HG02840 (cell line): Measurements from ENCODE around the gene TMEM94.
A peak's percentile ranks its signal among the peaks of the same experiment; 100 is the strongest.
"Not testable (repeated sequence)": the region's sequence is repeated elsewhere in the genome, so short reads cannot be mapped to it uniquely, and the experiment has no call there.

Experiments
- ATAC-seq: cut with Tn5 transposase; IDR thresholded peaks from one replicate; pipeline ENCODE4 v1.9.1; 2021; ENCODE audit warnings: mild to moderate bottlenecking, moderate library complexity, moderate number of reproducible peaks; ENCODE audit not compliant: unreplicated experiment, low FRiP score

Gene TMEM94

GRCh38 chr17:75506888-75507287 lies 50.5 kb downstream of the TMEM94 start:
- ATAC-seq: no peak

DNA sequence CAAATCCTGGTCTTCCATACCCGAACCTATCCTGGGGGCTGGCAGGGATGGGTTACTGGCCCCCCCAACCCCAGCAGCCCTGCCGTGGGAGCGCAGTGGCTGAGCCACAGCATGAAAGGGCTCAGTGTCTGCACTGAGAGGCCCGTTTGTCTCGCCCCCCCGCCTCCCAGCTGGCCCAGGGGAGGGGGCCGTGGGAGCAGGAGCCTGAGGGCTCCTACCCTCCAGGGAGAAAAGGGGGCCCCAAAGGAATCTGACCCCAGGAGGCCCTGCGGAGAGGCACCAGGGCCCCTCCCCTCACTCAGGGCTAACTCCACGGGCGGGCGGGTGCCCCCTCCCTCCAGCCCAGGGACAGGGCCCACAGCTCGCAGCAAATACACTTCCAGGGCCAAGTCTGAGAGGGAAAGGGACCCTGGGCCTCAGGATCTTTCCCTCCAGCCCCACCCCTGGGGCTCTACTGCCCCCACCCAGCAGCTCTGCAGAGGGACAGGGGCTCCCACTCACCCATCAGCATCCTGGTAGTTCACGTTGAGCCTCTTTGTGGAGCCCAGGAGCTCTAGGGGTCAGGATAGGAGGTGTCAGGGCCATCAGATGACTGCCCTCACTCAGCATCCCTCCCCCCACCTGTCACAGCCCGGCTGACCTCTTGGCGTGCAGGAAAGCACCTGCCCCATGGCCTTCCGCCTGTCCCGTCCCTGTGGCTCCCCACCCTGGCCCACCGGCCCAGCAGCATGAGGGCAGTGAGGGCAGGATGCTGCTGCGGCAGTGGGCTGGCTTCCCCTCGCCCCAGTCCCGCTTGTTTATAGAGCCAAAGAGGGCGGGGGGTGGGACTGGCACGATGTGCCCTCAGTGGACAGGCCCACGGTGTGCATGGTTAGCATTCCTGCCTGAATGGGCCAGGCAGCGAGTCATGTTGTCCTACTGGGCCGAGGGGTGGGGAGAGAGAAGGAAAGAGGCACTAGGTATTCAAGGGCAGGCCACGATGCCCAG lies 51.6 kb downstream of the TMEM94 start:
- ATAC-seq: no peak

DNA sequence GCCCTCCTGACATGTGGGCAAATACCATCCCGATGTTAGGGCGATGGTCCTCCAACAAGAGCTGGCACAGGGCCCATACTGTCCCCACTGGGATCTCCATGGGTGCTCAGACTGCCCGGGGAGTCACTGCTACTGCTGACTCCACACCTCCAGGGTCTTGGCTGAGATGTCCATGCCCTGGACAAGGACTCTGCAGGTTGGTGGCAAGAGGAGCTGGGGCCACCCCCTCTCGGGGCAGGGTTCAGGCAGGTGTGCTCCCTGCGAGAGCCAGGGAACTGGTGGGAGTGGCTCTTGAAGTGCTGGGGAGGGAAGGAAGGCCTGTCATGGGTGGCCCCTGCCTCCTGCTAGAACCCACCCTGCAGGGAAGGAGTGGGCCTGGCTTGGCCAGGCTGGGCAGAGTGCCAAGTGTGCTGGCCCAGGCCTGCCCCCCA lies 52.5 kb downstream of the TMEM94 start:
- no peak for ATAC-seq

DNA sequence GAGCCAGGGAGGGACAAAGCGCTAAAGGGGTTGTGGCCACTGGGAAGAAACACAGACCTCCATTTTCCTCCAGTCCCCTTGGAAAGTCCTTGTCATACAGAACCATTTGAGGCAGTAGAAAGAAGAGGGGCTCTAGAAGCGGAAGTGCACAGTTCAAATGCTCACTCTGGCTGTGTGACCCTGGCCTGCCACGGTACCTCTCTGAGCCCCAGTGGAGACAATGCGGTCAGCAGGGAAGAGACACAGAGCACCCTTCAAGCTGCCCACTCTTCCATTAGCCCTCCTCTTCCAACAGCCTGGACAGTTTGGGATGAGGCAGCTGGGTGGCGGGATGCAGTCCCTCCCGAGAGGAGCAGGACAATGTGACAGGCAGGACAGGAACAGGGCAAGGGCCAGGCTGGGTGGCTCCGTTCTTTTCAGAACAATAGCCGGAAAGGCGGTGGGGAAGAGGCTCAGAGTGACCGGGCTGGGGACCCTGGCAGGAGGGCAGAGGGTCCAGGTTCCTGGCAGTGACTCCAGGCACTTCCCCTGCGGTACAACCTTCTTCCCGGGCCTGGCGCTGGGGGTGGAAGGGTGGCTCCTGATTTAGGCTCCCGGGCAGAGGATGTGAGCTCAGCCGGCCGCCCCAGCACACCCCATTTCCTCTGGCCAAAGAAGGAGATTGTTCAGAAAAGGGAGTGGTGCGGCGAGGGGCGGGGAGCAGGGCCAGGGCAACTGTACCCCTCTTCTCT lies 53.3 kb downstream of the TMEM94 start:
- no peak for ATAC-seq

DNA sequence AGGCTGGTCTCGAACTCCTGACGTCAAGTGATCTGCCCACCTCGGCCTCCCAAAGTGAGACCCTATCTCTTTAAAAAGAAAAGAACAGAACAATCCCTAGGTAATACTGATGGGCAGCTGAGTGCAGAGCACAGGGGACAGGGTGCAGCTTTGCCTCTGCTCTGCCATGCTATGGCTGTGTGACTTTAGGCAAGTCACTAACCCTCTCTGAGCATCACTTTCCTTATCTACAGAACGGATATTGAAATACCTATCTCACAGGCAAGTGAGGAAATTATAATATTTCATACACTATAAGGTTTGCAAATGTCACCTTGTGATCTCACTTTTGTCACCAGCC lies 54.8 kb downstream of the TMEM94 start:
- ATAC-seq: no peak

- no peak for ATAC-seq
Measured at GRCh38 chr17:75511610-75512575, 55.5 kb downstream of the TMEM94 start.

DNA sequence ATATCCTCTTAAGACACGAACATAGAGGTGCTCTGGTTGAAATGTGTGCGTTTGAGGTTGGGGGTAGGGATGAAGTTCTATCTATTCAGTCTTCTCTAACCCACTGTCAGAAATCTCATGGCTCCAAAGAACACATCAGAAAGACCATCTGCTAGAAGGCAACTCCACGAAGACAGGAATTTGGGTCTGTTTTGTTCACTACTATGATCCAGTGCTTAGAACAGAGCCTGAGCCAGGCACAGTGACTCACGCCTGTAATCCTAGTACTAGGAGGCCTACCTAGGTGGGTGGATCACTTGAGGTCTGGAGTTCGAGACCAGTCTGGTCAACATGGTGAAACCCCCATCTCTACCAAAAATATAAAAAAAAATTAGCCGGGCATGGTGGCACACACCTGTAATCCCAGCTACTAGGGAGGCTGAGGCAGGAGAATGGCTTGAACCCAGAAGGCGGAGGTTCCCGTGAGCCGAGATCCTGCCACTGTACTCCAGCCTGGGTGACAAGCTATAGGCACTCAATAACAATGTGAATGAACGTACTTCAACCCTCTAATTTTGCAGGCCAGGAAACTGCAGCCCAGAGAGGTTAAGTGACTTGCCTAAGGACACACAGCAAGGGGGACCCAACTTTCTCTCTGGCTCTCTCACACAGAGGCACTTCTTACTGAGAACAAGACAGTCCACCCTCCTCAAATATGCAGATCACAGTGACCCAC lies 56.6 kb downstream of the TMEM94 start:
- no peak for ATAC-seq

GRCh38 chr17:75513641-75514000 lies 57.2 kb downstream of the TMEM94 start:
- no peak for ATAC-seq

GRCh38 chr17:75514299-75514918 lies 58.0 kb downstream of the TMEM94 start:
- ATAC-seq: no peak

GRCh38 chr17:75514919-75515495 lies 58.6 kb downstream of the TMEM94 start:
- ATAC-seq: no peak

DNA sequence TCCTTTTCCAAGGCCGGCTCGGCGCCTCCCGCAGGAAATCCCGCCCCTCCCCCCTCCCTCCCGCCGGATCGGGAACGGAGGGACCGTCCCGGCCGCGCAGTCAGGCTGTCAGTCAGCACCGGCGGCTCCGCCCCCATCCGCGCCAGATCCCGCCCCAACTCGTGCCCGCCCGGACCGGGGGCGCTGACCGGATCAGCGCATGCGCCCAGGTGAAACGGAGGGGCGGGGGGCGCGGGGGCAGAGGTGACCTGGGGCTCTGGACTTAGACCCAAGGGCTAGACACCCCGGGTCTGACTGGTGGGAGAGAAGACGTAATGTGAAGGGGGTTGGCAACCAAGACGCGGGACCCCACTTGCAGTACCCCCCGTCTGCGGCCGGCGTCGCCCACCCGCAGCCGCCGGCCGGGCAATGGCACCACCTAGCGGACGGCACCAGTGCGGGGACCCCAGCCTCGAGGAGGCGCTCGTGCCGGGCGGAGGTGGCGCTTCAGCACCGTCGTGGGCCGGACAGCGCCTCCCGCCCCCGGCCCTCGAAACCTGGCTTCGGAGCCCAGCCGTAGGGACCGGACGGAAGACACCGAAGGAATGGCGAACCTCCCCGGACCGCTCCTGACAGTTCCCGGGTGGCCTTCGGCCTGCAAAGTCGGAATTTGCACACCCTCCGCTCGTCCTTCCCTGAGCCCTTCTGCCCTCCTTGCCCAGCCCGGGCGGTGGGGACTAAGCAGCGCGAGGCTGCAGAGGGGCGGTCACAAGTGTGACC lies 59.2 kb downstream of the TMEM94 start, which contains the start of gene CASKIN2:
Gene CASKIN2, minus strand, starts transcription at position 42 of the 759 bp plus-strand sequence. CDS start 1,733 bp downstream, outside the sequence.
- peak; percentile 56 for ATAC-seq

GRCh38 chr17:75516255-75516618 lies 59.8 kb downstream of the TMEM94 start, which contains the start of gene TSEN54:
TSEN54 (plus strand) TSS chr17:75516528; CDS start chr17:75516561, 33 bp downstream.
- peak; percentile 70 for ATAC-seq

DNA sequence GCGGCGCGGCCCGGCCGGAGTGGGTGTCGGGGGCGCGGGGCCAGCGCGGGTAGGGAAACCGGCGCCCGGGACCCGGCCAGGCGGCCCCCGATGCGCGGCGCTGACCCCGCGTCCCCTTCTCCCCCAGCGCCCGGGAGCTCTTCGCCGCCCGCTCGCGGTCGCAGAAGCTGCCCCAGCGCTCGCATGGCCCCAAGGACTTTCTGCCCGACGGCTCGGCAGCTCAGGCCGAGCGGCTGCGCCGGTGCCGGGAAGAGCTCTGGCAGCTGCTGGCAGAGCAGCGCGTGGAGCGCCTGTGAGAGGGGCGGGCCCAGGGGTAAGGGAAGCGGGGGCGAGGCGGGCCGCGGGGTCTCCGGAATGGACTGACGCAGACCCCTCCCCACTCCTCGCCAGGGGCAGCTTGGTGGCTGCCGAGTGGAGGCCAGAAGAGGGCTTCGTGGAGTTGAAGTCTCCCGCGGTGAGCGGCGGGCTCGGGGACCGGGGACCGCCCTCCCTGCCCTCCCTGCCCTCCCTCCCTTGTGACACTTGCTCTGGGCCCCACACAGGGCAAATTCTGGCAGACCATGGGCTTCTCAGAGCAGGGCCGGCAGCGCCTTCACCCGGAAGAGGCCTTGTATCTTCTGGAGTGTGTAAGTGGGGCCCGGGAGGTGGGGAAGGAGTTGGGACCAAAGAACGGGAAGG lies 60.3 kb downstream of the TMEM94 start:
- no peak for ATAC-seq

GRCh38 chr17:75517297-75517865 lies 60.9 kb downstream of the TMEM94 start:
- no peak for ATAC-seq

DNA sequence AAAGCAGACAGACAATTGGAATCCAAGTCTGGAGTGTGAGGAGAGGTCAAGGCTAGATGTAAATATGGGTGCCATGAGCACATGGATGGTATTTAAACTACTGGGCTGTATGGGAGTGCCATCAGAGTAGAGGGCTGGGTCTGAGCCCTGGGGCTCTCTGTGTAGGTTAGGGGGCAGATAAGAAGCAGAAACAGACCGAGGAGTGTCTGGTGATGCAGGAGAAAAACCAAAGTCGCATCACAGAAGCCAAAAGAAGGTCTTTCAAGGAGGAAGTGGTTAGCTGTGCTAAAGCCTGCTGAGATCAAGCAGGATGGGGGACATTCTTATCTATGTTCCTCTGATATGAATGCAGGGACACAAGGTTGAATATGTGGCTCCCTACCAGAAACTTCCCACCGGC lies 61.8 kb downstream of the TMEM94 start:
- no peak for ATAC-seq

GRCh38 chr17:75518983-75519537 lies 62.6 kb downstream of the TMEM94 start:
- ATAC-seq: no peak

DNA sequence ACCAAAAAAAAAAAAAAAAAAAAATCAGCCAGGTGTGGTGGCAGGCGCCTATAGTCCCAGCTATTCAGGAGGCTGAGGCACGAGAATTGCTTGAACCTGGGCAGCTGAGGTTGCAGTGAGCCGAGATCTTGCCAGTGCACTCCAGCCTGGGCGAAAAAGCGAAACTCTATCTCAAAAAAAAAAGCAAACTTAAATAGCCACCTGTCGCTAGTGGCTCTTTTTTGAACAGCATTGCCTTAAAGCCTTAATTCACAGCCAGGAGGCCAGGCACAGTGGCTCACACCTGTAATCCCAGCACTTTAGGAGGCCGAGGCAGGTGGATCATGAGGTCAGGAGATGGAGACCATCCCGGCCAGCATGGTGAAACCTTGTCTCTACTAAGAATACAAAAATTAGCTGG lies 64.0 kb downstream of the TMEM94 start:
- ATAC-seq: not testable (repeated sequence)
